ENCODE results near the gene VAT1L. TPM values are rescaled to one million over a fixed set of nuclear protein-coding genes. Genes with fewer than 3 reads are reported as not detected.

VAT1L gene
- total and polyA plus RNA-seq, 2 donors (not counting 3 experiments of a cell fraction or from before 2014, with no cell fraction given): 0.46 to 1.5 TPM

DNA sequence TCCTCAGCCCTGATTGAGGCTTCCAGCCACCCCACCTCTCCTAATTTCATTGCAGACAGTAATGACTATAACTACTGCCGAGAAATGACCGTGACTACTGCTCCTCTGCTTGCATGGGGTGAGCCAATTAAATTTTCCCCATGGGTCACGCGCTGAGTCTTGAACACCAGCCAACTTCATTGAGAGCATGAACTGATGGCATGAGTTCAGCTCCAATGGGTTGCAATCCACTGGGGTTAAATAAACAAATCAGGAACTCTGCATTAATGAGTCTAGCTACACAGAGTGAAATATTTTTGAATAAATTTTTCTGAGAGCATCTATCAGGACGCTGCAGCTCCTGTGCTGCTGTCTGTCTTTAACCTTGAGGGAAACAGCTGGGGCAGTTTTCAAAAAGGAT, 172.4 kb downstream of the VAT1L start:
- DNase-seq (ENCODE audit: low read depth, low spot score) (no peak), FAIRE-seq (no peak)
- H3K9ac ChIP-seq (replicated peaks; ENCODE audit: extremely low read depth, insufficient read depth, low read length): no peak overlapping the region
- H3K9me3 ChIP-seq (replicated peaks; ENCODE audit: control insufficient read depth, insufficient read depth, low read length): no peaks in the 10 kb centered on the region
- TF ChIP-seq POLR2AphosphoS5 (IDR thresholded peaks at IDR 0.05; ENCODE audit: insufficient read depth, low read depth, low read length) (no peak), FOS (IDR thresholded peaks at IDR 0.05; ENCODE audit: borderline replicate concordance, insufficient read depth, low read length) (no peak), MYC (IDR thresholded peaks at IDR 0.05; ENCODE audit: low read depth, low read length) (no peak), GATA2 (IDR thresholded peaks at IDR 0.05; ENCODE audit: insufficient read depth, insufficient read length, low read depth, low read length) (no peak), JUN (IDR thresholded peaks at IDR 0.05; ENCODE audit: borderline replicate concordance, insufficient read depth, insufficient read length, low read depth) (no peak), POLR2A (IDR thresholded peaks at IDR 0.05; ENCODE audit: low read depth, low read length) (no peak), EZH2 (IDR thresholded peaks at IDR 0.05; ENCODE audit: borderline replicate concordance, low read depth, low read length, severe bottlenecking) (no peak)
- TF ChIP-seq, protein P1, sequence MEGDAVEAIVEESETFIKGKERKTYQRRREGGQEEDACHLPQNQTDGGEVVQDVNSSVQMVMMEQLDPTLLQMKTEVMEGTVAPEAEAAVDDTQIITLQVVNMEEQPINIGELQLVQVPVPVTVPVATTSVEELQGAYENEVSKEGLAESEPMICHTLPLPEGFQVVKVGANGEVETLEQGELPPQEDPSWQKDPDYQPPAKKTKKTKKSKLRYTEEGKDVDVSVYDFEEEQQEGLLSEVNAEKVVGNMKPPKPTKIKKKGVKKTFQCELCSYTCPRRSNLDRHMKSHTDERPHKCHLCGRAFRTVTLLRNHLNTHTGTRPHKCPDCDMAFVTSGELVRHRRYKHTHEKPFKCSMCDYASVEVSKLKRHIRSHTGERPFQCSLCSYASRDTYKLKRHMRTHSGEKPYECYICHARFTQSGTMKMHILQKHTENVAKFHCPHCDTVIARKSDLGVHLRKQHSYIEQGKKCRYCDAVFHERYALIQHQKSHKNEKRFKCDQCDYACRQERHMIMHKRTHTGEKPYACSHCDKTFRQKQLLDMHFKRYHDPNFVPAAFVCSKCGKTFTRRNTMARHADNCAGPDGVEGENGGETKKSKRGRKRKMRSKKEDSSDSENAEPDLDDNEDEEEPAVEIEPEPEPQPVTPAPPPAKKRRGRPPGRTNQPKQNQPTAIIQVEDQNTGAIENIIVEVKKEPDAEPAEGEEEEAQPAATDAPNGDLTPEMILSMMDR (IDR thresholded peaks at IDR 0.05; ENCODE audit: extremely low read depth in 1 of 2, insufficient read depth in 1 of 2, low read depth in 1 of 2, low read length in 2 of 2): no peak
- TF ChIP-seq, protein P2, sequence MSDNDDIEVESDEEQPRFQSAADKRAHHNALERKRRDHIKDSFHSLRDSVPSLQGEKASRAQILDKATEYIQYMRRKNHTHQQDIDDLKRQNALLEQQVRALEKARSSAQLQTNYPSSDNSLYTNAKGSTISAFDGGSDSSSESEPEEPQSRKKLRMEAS (IDR thresholded peaks at IDR 0.05; ENCODE audit: insufficient read depth, insufficient read length): no peak
- H3K27ac ChIP-seq (ENCODE audit: insufficient read depth, low read depth, low read length): no peak overlapping the region
- no TSS peak for BruUV-seq (replicated peaks)
- CTCF ChIA-PET: no interaction called here
- H3K9me1 ChIP-seq (replicated peaks; ENCODE audit: control insufficient read depth, extremely low read depth, insufficient read depth, low read length): no peaks in the 10 kb centered on the region
- H2AFZ ChIP-seq (ENCODE audit: low read depth, low read length): no peak overlapping the region
- H3K27me3 ChIP-seq (ENCODE audit: control insufficient read depth in 2 of 2, insufficient read depth in 2 of 2, low read length in 2 of 2): no peaks in the 10 kb centered on the region
- no peaks in the 10 kb centered on the region for H3K79me2 ChIP-seq (ENCODE audit: control insufficient read depth, insufficient read depth, low read length)
- H3K4me3 ChIP-seq (replicated peaks in 1 of 3; ENCODE audit: insufficient read depth in 1 of 3, low read depth in 1 of 3, low read length in 3 of 3): no peak overlapping the region
- H4K20me1 ChIP-seq (replicated peaks; ENCODE audit: control insufficient read depth, extremely low read depth, insufficient read depth, low read length): no peaks in the 10 kb centered on the region
- no peaks in the 10 kb centered on the region for H3K4me1 ChIP-seq (ENCODE audit: control insufficient read depth, extremely low read depth, insufficient read depth, low read length)
- POLR2A ChIA-PET: no interaction called here
- dilution Hi-C loops (cut with MboI; ENCODE audit: extremely low pct_ligation_motif_present, low sequenced_read_pairs): no loop called here
- H3K4me2 ChIP-seq (ENCODE audit: insufficient read depth, low read length): no peak overlapping the region
- intact Hi-C loops (cut with micrococcal nuclease): no loop called here
- H3K36me3 ChIP-seq (ENCODE audit: control insufficient read depth in 2 of 2, extremely low read depth in 1 of 2, insufficient read depth in 2 of 2, low read length in 2 of 2): no peaks in the 10 kb centered on the region
